Smooth muscle cell of the brain vasculature (primary cell): ENCODE results near the gene ARHGEF10L.

Experiments
- DNase-seq: peaks from one replicate; pipeline ENCODE4 v3.0.0-alpha.2; 2012; ENCODE audit warnings: low read depth, low spot score

ARHGEF10L gene

GRCh38 chr1:17588048-17588871, 48.8 kb downstream of the ARHGEF10L start:
- no peak for DNase-seq

DNA sequence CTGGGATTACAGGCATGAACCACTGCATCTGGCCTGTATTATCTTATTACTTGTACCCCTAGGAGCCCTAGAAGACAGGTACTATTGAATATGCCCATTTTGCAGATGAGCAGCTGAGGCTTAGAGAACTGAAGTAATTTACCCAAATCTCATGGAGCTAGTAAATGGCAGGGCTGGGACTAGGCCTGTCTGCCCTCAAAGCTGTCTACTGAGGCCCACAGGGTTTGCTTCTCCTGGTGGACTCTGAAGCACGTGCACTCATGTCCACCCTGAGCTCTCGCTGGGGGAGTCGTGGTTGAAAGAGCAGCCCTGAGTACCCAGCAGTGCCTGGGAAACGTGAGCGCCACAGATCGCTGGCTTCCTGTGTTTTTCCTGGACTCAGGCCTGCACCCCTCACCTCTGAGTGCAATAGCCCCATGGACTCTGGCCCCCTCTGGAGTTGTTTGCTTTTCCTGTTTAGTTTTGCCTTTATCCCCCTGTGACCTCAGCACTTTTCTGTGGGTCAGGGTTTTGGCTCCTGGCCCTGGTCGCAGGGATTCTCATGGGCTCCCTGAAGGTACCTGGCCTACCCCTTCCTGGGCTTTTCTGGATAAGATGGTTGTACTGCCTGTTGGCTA, 52.4 kb downstream of the ARHGEF10L start:
- peak; percentile 61 for DNase-seq

GRCh38 chr1:17594026-17594425, 54.5 kb downstream of the ARHGEF10L start:
- no peak for DNase-seq

- DNase-seq: no peak
Observed at GRCh38 chr1:17594690-17595601, 55.4 kb downstream of the ARHGEF10L start.

DNA sequence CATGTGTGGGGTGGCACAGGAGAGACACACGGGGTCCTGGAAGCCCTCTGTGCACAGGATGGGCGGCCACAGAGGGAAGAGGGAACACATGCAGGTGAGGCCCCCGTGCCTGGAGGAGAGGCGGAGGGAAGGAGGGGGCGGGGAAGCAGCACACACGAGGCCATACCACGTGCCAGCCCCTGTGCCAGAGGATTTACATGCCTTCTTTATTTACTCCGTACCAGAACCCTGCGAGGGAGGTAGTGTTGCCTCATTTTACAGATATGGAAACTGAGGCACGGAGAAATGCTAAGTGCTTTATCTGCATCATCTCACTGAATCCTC, 56.1 kb downstream of the ARHGEF10L start:
- DNase-seq: no peak

- DNase-seq: no peak
Observed at GRCh38 chr1:17596186-17596585, 56.7 kb downstream of the ARHGEF10L start.

DNA sequence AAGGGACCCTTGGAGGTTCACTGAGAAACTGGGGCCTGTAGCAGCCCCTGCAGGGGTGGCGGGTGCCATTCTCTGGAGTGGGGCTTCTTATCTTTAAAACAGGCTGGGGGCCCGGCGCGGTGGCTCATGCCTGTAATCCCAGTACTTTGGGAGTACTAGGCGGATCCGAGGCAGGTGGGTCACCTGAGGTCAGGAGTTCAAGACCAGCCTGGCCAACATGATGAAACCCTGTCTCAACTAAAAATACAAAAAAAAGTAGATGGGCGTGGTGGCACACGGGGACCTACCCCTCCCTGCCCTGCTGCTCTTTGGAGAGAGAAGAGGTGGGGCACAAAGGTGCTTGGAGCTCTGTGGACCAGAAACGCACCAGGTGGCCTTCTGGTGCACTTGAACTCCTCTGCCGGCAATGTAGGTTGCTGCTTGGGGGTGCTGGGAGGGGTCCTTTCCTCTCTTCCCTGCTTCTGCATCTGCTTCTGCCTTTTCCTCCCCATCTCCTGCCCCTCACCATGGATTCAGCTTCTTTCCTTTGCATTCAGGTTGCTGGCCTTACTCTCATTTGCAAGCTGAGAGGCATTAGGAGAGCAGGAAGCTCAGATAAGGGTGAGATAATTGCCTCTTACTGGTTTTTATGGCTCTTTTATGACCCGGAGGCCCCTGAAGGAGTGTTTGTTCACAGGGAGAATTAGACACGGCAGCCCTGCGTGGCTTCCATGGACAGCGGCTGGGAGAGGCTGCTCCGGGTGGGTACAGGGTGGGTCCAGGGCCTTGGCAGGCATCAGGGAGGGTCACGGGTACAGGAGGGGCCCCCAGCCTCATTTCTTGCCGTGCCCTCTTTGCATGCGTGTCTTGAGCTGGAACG, 57.4 kb downstream of the ARHGEF10L start:
- DNase-seq: no peak

DNA sequence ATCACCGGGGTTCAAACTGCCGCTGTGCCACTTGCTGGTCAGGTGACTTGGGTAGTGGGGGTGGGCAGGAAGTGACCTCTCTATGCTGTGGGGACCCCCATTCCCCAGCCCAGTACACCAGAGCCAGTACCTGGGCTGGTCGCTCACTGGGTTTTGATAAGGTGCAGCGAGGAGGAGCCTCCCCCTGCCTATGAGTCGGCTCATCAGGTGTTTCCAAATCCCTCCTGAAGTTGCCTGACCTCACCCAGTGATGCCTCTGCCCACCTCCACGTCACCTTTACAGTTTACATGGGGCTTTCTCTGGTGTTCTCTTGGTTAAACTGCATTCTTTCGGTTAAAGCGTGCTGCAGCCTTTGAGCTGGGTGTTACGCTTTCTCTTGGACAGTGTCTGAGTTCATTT, 58.2 kb downstream of the ARHGEF10L start:
- DNase-seq: no peak

- DNase-seq: no peak
Observed at GRCh38 chr1:17598251-17598650, 58.8 kb downstream of the ARHGEF10L start.

- no peak for DNase-seq
Observed at GRCh38 chr1:17599291-17599953, 59.9 kb downstream of the ARHGEF10L start.

DNA sequence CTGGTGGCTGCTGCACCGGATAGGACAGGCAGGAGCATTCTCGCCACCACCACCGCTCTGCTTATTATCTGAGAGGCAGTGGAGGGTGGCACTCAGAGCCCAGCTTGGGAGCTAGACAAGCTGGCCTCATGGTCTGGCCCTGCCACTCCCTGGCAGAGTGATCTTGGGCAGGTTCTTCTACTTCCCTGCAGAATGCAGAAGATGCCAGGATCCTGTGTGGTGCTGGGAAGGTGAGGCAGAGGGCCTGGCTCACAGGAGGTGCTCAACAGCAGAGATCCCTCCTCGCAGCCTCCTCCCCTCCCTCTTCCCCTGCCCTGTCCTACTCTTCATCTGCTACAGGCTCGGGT, 60.4 kb downstream of the ARHGEF10L start:
- DNase-seq: no peak

GRCh38 chr1:17600321-17600720, 60.8 kb downstream of the ARHGEF10L start:
- no peak for DNase-seq

GRCh38 chr1:17601643-17602382, 62.3 kb downstream of the ARHGEF10L start:
- DNase-seq: no peak

DNA sequence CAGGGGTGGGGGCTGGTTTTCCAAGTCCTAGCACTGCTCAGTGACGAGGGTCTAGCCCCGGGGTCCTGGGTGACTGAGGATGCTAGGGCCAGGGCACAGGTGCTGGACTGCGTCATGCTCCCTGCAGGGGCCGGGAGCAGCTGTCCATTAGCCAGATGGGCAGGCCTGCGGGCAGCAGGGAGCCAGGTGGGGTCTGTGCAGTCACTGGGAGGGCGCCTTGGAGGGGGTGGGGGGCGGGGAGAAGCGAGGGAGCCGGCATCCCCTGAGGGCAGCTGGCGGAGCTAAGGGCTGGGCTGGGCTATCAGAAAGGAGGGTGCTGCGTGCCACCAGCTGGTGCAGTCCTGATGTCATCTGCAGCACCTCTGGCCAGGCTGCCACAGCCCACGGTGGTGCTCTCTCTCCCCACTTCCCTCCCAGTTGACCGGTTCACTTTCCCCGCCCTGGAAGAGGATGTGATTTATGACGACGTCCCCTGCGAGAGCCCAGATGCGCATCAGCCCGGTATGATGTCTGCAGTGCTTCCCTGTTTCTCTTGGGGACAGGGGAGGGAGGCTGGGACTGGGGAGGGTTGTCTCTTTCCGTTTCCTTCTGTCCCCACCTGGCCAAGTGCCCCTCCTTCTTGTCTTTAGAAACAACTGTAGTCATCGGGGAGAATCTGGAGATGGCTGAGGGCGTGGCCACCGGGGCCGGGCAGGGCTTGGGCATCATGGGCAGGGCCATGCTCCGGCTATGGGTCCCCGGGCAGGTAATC, 63.8 kb downstream of the ARHGEF10L start:
- DNase-seq: no peak

- DNase-seq: no peak
Observed at GRCh38 chr1:17605582-17606344, 66.3 kb downstream of the ARHGEF10L start.

GRCh38 chr1:17606826-17607440, 67.4 kb downstream of the ARHGEF10L start:
- DNase-seq: no peak

DNA sequence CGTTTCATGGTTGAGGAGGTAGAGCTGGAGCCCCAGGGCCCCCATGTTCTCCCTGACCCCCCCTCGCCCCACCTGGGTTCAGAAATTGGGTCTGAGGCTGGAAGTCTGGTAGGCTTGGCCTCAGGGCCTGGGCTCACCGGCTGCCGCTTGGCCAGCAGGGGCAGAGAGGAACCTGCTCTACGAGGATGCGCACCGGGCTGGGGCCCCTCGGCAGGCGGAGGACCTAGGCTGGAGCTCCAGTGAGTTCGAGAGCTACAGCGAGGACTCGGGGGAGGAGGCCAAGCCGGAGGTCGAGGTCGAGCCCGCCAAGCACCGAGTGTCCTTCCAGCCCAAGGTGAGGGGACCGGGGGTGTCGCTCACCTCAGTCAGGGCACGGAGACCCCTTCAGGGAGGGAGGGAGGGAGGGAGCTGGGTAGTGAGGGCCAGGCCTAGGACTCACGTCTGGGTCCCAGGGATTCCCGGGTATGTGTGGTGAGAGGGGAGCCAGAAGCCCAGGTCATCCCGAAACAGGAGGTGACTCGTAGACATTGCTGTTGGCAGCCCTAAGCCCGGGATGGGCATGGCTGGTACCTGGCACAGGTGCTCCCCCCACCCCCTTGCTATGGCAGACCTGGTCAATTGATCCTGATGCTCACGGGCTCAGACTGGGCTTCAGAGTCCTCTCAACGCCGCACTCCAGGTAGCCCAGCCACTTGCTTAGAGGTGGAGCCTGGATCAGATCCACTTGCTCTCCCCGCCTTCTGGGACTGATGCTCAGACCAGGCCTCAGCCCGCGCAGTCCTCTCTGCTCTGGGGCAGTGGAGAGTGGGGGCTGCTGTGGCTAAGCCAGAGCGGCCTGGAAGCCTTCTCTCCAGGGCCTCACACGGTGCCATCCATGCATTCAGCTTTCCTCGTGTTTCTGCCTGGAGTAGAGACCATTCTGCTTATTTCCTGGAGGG, 68.4 kb downstream of the ARHGEF10L start:
- DNase-seq: no peak
